ENCODE measurements around the gene EHMT2.

DNA sequence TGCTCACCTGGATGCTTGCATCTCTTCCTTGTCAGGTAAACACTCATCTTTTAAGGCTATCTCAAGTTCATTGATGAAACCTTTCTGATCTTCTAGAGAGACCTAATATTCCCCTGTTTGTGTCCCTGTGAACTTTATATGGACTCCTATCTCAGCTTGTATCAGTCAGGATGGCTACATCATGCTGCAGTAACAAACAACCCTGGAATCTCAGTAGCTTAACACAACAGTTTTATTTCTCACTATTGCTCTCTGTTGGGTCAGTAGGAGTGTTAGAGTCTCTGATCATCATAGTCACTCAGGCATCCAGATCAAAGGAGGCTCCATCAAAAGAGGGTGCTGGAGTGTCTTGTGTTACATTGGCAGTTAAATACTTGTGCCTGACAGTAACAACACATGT is 17.9 kb upstream of the EHMT2 start:
- TF ChIP-seq, protein P1, sequence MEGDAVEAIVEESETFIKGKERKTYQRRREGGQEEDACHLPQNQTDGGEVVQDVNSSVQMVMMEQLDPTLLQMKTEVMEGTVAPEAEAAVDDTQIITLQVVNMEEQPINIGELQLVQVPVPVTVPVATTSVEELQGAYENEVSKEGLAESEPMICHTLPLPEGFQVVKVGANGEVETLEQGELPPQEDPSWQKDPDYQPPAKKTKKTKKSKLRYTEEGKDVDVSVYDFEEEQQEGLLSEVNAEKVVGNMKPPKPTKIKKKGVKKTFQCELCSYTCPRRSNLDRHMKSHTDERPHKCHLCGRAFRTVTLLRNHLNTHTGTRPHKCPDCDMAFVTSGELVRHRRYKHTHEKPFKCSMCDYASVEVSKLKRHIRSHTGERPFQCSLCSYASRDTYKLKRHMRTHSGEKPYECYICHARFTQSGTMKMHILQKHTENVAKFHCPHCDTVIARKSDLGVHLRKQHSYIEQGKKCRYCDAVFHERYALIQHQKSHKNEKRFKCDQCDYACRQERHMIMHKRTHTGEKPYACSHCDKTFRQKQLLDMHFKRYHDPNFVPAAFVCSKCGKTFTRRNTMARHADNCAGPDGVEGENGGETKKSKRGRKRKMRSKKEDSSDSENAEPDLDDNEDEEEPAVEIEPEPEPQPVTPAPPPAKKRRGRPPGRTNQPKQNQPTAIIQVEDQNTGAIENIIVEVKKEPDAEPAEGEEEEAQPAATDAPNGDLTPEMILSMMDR (IDR thresholded peaks at IDR 0.05; ENCODE audit: insufficient read depth, low read length) = no peak
- TF ChIP-seq POLR2AphosphoS5 (IDR thresholded peaks at IDR 0.05; ENCODE audit: low read depth) = no peak
- TF ChIP-seq, protein P2, sequence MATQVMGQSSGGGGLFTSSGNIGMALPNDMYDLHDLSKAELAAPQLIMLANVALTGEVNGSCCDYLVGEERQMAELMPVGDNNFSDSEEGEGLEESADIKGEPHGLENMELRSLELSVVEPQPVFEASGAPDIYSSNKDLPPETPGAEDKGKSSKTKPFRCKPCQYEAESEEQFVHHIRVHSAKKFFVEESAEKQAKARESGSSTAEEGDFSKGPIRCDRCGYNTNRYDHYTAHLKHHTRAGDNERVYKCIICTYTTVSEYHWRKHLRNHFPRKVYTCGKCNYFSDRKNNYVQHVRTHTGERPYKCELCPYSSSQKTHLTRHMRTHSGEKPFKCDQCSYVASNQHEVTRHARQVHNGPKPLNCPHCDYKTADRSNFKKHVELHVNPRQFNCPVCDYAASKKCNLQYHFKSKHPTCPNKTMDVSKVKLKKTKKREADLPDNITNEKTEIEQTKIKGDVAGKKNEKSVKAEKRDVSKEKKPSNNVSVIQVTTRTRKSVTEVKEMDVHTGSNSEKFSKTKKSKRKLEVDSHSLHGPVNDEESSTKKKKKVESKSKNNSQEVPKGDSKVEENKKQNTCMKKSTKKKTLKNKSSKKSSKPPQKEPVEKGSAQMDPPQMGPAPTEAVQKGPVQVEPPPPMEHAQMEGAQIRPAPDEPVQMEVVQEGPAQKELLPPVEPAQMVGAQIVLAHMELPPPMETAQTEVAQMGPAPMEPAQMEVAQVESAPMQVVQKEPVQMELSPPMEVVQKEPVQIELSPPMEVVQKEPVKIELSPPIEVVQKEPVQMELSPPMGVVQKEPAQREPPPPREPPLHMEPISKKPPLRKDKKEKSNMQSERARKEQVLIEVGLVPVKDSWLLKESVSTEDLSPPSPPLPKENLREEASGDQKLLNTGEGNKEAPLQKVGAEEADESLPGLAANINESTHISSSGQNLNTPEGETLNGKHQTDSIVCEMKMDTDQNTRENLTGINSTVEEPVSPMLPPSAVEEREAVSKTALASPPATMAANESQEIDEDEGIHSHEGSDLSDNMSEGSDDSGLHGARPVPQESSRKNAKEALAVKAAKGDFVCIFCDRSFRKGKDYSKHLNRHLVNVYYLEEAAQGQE (IDR thresholded peaks at IDR 0.05; ENCODE audit: insufficient replicate concordance, low read depth) = no peak

All from HL-60 (cell line).